Measurements from ENCODE around the gene TANC1.
"Not testable (repeated sequence)": the region's sequence is repeated elsewhere in the genome, so short reads cannot be mapped to it uniquely, and the experiment has no call there.

TANC1 gene

GRCh38 chr2:159032580-159032979 lies 64.1 kb downstream of the TANC1 start:
- DNase-seq: no peak

GRCh38 chr2:159034713-159035112 lies 66.3 kb downstream of the TANC1 start:
- DNase-seq: no peak

DNA sequence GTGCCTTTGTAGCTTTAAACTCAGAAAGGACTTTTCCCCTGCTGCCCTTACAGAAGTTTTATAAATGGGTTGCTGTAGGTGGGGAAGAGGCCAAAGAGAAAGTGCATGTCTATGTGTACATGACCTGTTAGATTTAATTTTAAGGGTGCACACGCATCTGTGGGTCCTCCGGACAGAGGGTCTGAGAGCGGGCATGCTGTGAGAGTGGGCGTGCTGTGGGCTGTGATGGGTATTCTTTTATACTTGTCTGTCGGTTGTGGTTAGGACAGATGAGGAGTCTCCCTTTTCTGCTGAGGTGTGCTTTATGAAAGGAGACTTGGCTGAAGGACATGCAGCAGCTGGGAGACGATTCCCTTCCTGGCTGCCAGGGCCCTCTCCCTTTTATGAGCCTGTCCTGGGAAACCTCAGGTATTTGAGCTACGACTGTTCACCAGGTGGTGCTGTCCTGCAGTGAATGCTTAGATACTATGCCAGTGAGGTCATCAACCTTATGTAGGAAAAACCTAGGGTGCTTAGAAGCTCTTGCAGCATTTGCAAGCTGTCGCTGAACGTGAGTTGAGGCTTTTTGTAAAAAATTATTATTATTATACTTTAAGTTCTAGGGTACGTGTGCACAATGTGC lies 67.5 kb downstream of the TANC1 start:
- DNase-seq: peak; percentile 62

GRCh38 chr2:159036461-159036860 lies 68.0 kb downstream of the TANC1 start:
- not testable (repeated sequence) for DNase-seq

- DNase-seq: not testable (repeated sequence)
These were observed 72.9 kb downstream of the TANC1 start for GRCh38 chr2:159041328-159041727.

DNA sequence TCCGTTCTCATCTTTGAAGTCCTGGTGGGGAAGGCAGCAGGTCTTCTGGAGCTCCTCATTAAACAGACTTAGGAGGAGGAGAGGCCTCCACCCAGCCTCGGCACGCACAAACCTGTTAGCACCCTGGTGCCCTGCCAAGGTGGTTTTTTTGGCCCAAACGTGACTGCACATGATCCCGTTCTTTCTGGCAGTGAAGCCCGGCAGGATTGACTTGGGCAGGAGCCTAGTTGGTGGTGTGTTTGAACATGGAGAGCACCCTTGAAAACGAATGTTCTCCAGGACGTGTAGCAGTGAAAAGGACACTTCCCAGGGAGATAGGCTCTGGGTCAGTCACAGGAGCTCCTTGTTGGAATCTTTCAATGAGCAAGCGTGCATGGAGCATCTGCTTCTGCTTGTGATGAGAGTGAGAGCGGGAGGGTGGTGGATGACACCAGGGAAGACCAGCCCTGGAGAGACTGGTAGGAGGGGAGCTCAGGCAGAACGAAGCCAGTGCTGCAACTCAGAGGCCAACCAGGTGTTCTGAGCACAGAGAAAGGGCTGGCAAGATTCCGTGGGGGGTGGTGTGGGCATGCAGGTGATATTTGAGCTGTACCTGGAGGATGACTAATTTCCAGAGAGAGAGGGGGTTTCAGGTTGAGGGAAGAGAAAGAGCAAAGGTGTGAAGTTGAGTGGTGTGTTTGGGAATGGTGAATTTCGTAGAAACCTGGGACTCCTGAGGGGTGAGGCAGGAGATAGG lies 73.8 kb downstream of the TANC1 start:
- DNase-seq: no peak

DNA sequence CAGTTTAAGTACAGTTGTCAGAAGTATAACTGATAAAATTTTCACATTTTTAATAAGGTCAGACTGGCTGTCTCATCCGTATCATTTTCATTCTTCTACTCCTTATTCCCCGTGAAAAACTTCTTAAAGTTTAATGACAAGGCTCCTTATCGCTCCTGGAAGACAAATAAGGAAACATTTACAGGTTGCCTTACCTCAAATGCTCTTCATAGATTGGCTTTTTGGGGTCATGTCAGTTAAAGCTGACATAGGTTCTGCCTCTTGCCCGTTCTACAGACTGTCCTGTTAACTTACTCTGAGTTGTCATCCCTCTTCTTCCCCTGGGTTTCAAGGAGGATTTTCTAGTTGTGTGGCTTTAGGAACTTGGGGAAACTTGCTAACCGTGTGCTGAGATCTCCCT lies 75.3 kb downstream of the TANC1 start:
- DNase-seq: no peak

GRCh38 chr2:159044804-159045286 lies 76.4 kb downstream of the TANC1 start:
- no peak for DNase-seq

- DNase-seq: no peak
These were observed 77.4 kb downstream of the TANC1 start for GRCh38 chr2:159045545-159046454.

- DNase-seq: no peak
These were observed 78.5 kb downstream of the TANC1 start for GRCh38 chr2:159046966-159047365.

GRCh38 chr2:159050426-159050825 lies 82.0 kb downstream of the TANC1 start:
- no peak for DNase-seq

DNA sequence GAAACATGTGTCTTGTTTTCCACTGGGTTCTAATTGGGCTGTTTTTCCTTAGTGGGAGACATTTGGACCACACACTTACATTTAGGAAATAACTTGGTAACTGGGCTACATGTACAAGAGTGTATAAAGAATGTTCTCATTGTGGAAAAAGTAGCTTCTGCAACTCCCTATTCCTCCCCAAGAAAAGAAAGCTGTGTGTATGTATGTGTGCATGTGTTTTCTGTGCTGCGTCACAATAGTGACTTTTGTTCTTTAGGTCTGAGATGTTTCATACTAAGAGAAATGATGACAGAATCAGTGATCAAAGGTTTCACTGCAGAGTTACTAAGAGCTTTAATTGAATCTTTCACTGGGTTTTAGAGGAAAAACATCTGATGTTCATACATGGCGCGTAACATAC lies 82.7 kb downstream of the TANC1 start:
- no peak for DNase-seq

- DNase-seq: no peak
These were observed 83.2 kb downstream of the TANC1 start for GRCh38 chr2:159051661-159052060.

DNA sequence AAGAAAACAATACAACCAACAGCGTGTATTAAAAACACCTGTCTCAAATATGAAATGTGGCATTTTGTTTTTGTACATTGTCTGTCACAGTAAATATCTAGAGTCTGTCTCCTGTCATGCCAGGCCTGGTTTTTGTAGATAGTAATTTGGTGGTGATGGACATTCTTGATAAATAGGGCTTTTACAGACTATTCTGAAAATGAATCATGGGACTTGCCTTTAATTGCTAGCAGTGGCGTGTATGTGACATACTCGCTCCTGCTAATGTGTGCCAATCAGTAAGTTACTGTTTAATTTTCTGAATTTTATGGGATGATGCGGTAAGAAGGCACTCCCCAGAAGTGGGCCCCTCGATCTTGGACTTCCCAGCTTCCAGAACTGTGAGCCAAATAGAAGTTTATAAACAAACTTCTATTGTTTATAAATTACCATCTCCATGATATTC lies 83.7 kb downstream of the TANC1 start:
- DNase-seq: no peak

DNA sequence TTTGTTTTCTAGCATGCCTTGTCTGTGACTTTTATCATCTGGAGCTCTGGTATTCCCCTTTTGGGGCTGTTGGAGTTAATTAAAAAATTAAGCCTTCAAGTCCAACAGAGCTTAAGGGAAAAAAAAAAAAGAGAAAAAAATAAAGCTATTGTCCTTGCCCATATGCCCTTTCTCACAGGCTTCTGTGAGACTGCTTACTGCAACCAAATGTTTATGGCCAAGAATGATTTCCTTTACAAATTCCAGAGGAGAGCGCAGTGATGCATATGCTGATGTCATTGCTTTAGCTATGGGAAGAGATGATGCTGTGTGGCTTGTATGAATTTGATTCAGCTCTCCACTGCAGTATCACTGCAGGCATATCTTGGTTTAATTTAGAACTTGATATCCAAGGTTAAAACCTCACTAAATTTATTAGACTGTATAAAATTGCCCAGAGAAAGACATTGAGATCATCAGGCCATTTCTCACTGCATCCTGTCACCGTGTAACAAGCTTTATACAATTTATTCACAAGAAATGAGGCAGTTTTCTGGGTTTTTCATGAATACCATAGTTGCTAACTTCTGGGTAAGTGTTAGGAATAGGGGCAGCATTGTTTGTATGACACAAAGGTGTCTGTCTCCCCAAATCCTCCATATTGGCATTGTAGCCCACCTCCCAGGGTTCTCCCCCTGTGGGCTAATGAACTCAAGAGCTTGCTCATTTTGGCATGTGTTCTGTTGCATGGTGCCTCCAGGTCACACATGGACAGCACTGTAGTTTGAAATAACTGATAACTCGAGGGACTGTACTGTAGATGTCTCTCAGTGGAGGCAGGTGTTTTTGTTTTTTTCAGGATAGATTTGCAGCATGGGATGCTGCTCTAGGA lies 85.0 kb downstream of the TANC1 start:
- no peak for DNase-seq

GRCh38 chr2:159054032-159054334 lies 85.5 kb downstream of the TANC1 start:
- no peak for DNase-seq

DNA sequence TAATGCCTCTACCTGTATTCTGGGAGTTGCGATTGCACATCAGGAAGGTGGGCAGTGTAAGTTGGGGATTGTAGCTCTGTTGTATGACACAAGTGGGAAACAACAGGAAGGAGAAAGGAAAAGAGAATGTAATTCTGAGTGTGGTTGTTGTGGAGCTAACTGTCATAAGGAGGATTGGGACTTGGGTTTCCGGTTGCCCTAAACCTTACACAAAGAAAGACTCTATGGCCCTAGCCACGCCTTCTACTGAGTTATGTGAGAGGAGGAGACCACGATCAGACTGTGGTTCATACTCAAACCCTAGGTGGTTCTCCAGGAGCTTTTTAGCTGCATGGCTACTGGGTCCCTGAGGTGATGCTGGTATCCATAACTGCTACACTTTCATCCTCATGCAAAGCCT lies 86.5 kb downstream of the TANC1 start:
- DNase-seq: no peak

- DNase-seq: no peak
These were observed 92.1 kb downstream of the TANC1 start for GRCh38 chr2:159060518-159060917.

GRCh38 chr2:159063677-159064076 lies 95.2 kb downstream of the TANC1 start:
- DNase-seq: no peak

DNA sequence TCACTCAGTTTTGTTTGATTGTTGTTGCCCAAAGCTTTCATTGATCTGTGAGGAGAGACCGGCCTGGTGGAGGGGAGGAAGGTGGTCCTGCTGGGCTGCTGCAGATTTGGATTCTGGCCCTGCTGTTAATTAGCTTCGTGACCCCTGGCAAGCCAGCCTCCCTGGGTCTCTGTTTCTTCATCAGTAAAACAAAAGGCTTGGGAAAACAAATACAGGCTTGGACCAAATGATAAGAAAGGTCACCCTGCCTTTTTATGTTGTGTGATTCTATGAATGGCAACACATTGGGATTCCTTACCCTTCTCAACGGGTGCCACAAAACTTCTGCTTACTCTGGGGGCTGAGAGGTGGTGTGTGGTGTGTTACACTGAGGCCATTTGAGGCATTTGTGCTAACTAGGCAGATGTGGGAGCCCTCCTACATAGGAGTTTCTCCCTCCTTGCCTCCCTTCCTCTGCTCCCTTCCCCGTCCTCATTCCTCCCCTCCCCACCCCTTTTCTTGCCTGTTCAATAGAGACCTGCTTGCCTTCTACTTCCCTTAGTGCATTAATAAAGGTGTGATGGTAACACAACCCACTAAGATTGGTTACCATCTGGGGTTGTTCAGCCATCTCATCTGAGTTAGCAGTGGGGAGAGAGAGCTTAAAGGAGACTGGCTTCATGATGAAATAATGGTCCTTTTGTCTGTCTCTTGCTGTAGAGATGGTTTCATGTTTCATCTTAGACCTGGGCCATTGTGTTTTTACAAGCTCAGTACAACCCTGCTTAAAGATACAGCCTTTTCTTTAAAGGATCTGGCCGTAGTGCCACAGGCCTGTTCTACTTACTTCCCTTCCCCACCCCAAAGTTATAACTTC lies 96.2 kb downstream of the TANC1 start:
- no peak for DNase-seq

- no peak for DNase-seq
These were observed 96.9 kb downstream of the TANC1 start for GRCh38 chr2:159065313-159065712.

GRCh38 chr2:159065891-159066290 lies 97.5 kb downstream of the TANC1 start:
- DNase-seq: no peak

Measured in NCI-H2107 (cell line).